ENCODE results near the gene IL3RA.
"Not testable (repeated sequence)": the region's sequence is repeated elsewhere in the genome, so short reads cannot be mapped to it uniquely, and the experiment has no call there.

Gene IL3RA

GRCh38 chrX:1398431-1399340 is 62.1 kb downstream of the IL3RA start:
- no peak for DNase-seq (ENCODE audit: low spot score)

GRCh38 chrX:1400049-1400448 is 63.5 kb downstream of the IL3RA start:
- no peak for DNase-seq (ENCODE audit: low spot score)

GRCh38 chrX:1400742-1401471 is 64.3 kb downstream of the IL3RA start:
- no peak for DNase-seq (ENCODE audit: low spot score)

DNA sequence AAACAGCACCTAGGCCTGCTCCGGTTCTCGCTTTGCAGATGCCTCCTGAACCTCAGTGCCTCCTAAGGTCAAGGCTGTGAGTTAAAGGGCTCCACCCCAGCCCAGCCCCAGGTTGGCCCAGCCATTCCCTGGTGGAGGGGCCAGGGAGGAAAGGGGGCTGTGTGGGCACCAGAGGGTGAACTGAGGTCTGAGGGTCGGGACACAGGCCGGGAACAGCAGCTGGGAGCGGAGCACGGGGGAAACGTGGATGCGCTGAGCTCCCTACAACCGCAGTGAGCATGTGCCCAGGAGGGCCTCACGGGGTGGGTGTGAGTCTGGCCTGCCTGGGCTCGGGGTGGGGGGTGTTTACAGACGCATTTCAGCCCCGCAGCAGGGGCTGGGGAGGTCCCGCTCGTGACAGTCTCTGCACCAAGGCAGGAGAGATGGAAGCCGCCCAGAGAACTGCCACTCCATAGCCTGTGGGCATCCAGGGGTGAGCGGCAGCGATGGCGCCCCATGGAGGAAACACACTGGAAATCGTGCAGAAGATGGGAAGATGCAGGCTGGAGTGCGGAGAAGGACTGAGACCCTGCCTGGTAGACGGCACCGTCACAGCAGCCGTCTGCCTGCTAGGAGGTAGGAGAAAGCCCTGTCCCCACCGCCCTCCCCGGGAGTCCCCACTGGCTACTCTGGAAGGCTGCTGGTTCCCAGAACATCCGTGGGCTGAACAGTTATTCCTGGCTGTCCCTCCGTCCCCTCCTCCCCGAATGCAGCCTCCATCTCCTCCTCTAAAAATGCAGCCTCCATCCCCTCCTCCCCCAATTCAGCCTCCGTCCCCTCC is 65.2 kb downstream of the IL3RA start:
- DNase-seq (ENCODE audit: low spot score): no peak

GRCh38 chrX:1403228-1403627 is 66.6 kb downstream of the IL3RA start:
- no peak for DNase-seq (ENCODE audit: low spot score)

- DNase-seq (ENCODE audit: low spot score): not testable (repeated sequence)
Measured at GRCh38 chrX:1403867-1404266, 67.3 kb downstream of the IL3RA start.

DNA sequence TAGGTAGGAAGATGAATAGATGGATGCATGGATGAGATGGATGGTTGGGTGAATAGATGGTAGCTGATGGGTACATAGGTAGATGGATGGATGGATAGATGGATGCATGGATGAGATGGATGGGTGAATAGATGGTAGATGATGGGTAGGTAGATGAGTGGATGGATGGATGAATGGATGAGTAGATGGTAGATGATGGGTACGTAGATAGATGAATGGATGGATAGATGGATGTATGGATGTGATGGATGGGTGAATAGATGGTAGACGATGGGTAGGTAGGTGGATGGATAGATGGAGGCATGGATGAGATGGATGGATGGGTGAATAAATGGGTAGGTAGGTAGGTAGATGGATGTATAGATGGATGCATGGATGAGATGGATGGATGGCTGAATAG is 69.2 kb downstream of the IL3RA start:
- DNase-seq (ENCODE audit: low spot score): not testable (repeated sequence)

DNA sequence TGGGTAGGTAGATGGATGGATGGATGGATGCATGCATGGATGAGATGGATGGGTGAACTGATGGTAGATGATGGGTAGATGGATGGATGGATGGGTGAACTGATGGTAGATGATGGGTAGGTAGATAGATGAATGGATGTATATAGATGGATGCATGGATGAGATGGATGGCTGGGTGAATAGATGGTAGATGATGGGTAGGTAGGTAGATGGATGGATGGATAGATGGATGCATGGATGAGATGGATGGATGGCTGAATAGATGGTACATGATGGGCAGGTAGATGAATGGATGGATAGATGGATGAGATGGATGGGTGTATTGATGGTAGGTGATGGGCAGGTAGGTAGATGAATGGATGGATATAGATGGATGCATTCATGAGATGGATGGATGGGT is 70.5 kb downstream of the IL3RA start:
- DNase-seq (ENCODE audit: low spot score): no peak

DNA sequence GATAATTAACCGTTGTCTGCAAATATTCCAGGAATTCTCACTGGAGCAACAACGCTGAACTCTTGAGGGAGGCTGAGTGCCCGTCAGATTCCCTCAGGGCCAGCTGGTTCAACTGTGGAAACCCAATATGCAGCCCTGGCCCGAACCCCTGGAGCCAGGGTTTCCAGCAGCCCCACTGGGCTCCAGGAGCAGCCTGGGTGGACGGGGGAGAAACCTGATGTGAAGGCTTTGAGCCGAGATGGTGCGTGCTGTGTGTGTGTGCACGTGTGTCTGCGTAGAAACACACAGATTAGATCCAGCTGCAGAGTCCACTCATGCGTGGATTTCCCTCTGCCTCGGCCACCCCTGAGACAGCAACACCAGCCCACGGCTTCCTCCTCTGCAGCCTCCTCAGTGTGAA is 74.7 kb downstream of the IL3RA start:
- no peak for DNase-seq (ENCODE audit: low spot score)

DNA sequence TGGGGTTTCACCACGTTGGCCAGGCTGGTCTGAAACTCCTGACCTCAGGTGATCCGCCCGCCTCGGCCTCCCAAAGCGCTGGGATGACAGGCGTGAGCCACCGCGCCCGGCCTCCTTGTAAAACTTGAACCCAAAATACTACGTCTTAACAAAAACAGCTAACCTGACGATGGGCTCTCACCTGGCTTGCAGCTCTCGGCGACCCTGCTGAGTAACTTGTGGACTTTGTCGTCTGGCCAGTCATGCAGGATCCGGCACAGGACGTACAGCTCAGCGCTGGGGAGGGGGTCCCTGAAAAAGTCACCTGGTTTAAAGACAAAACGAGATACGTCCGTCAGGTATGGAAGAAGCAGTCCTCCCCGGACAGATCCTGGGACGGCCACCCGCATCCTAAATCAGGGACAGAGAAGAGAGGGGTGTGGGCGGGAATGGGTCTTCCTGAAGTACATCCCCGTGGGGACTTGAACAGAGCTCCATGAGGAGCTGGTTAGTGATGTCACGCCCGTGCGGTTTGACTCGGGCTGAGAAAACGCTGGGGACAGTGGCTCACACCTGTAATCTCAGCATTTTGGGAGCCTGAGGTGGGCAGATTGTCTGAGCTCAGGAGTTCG is 76.1 kb downstream of the IL3RA start:
- no peak for DNase-seq (ENCODE audit: low spot score)

GRCh38 chrX:1416327-1416784 is 79.8 kb downstream of the IL3RA start:
- no peak for DNase-seq (ENCODE audit: low spot score)

DNA sequence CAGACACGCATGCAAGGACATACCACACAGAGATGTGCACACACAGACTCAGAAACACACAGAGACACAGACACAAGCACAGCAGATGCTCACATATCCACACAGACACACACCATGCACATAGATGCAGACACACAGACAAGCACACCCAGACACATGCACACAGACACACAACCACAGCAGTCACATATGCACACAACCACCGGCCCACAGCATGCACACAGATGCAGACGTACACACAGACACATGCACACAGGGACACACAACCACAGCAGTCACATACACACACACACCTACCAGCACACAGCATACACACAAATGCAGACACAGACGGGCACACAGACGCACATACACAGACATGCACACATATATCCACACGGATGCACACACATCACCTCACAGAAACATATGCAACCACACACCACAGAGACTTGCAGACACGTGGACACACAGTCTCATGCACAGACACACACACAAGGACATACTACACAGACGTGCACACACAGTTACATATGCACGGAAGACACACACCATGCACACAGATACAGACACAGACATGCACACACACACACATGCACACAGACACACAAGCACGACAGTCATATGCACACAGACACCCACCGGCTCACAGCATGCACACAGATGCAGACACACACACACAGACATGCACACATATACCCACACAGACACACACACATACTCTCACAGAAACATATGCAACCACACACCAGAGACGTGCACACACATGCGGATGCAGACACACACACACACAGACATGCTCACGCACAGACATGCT is 80.6 kb downstream of the IL3RA start:
- no peak for DNase-seq (ENCODE audit: low spot score)

DNA sequence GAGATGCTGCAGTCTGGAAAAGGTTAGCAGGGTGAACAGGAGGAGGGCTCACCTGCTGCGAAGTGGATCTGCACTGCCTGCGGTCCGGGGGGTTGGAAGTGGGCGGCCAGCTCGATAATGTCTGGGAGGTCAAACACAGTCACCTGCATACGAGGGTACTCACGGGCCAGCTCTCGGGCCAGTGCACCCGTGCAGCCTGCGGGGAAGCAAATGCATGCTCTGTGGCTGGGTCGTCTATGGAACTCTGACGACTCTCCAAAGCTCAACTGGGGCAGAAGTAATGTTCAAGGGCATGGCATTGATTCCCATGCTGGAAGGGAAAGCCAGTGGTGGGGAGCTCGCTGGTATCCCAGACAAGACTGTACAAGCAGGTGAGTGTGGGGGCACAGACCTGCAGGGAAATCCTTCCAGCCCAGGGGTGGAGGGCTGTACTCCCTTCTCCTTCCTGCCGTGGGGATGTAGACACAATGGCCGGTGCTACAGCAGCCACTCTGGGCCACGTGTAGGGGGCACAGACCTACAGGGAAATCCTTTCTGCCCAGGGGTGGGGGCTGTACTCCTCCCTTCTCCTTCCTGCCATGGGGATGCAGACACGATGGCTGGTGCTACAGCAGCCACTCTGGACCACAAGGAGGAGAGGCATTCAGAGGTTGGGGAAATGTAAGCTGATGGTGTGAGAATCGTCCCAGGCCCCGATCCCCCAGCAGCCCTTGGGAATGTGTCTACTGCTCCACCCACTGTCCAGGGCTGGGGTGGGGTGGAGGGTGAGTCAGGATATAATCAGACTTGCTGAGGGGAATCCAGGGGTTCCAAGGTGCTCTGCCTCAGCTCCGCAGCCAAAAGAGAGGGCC is 81.6 kb downstream of the IL3RA start:
- no peak for DNase-seq (ENCODE audit: low spot score)

- no peak for DNase-seq (ENCODE audit: low spot score)
Measured at GRCh38 chrX:1418901-1419544, 82.4 kb downstream of the IL3RA start.

- DNase-seq (ENCODE audit: low spot score): no peak
Measured at GRCh38 chrX:1419545-1420355, 83.2 kb downstream of the IL3RA start.

DNA sequence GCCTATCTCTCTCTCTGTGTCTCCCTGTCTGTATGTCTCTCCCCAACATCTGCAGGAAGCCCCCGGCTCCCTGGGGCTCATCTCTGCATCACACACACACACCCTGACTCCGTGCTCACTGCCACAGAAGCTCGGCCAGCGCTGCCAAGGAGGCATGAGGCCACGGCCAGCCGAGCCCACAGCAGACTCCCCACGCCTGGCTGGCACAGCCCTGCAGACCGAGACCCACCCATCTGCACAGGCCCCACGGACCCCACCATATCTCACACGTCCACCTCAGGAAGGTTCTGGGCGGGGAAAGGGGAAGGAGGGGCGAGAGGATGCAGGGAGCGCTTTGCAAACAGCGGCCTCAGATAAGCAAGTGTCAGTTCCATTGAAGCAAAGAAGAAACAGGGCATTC is 83.8 kb downstream of the IL3RA start:
- no peak for DNase-seq (ENCODE audit: low spot score)

DNA sequence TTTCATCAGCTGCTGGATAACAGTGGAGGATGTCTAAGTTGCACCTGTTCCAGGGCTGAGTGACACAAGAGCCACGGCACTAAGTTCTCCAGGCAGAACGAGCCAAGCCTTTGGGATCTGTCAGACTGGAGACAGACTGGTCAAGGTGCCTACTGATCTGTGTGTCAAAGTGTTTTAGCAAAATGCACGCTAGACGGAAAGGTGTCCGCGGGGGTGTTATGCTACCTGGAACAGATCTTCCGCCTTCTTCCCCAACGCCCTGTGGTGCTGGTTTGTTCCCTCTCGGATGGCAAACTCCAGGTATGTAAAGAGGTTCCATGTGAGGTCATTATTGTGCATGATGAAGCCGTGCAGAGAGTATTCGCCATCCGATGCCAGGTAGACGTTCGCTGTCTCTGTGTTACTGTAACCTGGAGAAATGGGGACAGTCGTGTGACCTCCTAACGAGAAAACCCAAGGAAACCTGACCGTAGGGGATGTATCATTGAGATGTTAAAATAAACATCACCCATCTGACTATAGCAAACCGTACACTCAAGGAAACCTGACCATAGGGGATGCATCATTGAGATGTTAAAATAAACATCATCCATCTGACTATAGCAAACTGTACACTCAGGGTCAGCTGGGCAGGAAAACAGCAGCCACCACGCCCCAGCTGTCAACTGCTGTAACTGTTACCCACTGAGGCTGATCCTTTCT is 85.0 kb downstream of the IL3RA start:
- DNase-seq (ENCODE audit: low spot score): no peak

DNA sequence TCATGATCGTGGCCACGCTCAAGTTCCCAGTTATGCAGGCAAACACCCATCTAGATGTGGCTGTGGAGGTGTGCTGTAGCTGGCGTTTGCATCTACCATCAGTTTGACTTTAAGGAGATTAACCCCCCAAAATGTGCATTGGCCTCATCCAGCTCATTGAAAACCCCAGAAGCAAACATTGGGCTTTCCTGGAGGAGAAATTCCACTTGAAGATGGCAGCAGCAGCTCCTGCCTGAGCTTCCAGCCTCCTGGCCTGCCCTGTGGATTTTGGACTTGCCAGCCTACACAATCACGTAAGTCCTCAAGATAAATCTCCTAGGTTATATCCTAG is 85.5 kb downstream of the IL3RA start:
- DNase-seq (ENCODE audit: low spot score): no peak

Data from SW480 (cell line).